ENCODE data around the gene SEMA6C.
"Not testable (repeated sequence)": the region's sequence is repeated elsewhere in the genome, so short reads cannot be mapped to it uniquely, and the experiment has no call there.

The SEMA6C gene, protein sequence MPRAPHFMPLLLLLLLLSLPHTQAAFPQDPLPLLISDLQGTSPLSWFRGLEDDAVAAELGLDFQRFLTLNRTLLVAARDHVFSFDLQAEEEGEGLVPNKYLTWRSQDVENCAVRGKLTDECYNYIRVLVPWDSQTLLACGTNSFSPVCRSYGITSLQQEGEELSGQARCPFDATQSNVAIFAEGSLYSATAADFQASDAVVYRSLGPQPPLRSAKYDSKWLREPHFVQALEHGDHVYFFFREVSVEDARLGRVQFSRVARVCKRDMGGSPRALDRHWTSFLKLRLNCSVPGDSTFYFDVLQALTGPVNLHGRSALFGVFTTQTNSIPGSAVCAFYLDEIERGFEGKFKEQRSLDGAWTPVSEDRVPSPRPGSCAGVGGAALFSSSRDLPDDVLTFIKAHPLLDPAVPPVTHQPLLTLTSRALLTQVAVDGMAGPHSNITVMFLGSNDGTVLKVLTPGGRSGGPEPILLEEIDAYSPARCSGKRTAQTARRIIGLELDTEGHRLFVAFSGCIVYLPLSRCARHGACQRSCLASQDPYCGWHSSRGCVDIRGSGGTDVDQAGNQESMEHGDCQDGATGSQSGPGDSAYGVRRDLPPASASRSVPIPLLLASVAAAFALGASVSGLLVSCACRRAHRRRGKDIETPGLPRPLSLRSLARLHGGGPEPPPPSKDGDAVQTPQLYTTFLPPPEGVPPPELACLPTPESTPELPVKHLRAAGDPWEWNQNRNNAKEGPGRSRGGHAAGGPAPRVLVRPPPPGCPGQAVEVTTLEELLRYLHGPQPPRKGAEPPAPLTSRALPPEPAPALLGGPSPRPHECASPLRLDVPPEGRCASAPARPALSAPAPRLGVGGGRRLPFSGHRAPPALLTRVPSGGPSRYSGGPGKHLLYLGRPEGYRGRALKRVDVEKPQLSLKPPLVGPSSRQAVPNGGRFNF

DNA sequence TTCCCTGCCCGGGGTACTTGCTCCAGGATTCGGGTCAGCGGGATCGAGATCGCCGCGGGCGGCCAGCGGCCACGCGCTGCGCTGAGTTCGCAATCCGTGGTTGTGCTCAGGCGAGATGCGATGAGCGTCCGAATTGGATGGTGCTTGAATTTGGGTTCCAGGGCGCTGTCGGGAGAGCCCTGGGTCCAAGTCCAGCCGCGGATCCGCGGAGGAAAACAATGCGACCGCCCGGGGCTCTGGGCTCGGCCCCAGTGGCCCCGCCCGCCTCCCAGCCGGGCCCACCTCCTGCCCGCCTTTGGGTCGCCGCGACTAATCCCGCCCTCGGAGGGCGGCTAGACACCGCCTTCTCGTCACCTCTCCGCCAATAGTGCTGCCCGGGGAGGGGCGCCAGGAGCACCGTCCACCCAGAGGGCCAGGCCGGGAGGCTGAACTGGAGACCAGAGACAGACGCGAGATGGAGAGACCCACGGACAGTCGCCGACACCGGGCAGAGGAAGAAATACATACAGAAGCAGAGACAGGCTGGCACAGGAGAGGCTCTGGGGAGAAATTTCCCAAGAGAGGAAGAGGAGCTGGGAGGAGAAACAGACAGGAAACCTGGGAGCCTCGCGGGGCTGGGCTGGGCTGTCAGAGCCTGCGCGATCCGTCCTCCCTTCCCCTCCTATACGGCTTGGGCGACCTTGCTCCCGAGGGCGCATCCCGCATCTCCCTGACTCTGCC lies at the start of gene SEMA6C:
Gene SEMA6C (minus strand): TSS at position 220 of the 720 bp plus-strand sequence. CDS start 4,010 bp downstream, outside the sequence.
- peak; percentile 95 for DNase-seq (ENCODE audit: low spot score)

DNA sequence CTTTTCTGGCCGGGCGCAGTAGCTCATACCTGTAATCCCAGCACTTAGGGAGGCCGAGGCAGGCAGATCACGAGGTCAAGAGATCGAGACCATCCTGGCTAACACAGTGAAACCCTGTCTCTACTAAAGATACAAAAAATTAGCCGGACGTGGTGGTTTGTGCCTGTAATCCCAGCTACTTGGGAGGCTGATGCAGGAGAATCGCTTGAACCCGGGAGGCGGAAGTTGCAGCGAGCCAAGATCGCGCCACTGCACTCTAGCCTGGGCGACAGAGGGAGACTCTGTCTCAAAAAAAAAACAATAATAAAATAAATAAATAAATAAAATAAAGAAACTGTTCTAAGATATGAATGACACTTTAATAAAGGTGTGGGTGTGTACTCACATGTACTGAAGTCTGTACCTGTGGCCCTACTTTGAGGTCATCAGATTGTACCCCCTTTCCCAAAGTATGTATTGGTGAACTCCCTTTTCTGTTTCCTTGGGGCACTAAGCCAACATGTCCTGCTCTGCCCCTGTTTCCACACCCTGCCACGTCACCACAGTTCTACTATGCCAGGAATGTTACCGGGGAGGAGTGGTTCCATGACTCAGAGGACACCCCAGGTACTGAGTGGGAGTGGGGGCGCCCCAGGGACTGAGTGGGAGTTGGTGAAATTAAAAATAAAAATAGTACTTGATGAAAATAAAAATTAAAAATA lies 48.6 kb upstream of the SEMA6C start:
- DNase-seq (ENCODE audit: low spot score) = not testable (repeated sequence)

DNA sequence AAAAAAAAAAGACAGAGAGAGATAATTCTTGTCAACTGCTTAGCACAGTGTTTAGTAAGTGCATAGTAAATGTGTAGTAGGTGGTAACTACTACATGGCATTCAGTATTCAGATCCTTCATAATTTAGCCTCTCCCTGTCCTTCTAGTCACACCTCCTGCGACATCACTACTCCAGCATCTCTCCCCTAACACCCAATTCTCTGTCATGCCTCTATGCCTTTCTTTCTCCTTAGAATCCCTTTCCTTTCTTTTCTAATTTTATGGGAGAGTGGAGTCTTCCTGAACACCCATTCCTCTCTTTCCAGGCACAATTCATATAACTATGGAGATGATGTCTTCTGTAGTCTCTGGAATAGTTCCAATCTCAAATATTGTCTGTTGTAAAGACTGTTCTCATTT lies 47.4 kb upstream of the SEMA6C start:
- DNase-seq (ENCODE audit: low spot score) = no peak

DNA sequence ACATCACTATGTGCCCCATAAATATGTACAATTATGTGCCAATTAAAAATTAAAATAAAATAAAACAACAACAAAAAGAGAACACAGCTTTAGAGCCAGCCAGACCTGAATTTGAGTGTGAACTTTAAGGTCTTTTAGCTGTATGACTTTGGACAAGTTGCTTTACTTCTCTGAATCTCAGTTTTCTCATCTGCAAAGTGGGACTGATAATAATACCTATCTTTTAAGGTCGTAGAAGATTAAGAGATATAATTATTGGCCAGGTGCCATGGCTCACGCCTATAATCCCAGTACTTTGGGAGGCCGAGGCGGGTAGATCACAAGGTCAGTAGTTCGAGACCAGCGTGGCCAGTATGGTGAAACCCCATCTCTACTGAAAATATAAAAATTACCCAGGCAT lies 46.9 kb upstream of the SEMA6C start:
- DNase-seq (ENCODE audit: low spot score) = no peak

DNA sequence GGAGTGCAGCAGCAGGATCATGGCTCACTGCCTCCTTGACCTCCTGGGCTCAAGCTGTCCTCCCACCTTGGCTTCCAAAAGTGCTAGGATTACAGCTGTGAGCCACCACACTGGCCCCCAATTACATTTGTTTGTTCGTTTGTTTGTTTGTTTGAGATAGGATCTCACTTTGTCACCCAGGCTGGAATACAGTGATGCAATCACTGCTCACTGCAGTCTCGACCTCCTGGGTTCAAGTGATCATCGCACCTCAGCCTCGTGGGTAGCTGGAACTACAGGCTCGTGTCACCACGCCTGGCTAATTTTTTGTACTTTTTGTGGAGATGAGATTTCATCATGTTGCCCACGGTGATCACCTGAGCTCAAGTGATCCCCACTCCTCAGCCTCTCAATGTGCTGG lies 45.6 kb upstream of the SEMA6C start:
- DNase-seq (ENCODE audit: low spot score) = no peak

DNA sequence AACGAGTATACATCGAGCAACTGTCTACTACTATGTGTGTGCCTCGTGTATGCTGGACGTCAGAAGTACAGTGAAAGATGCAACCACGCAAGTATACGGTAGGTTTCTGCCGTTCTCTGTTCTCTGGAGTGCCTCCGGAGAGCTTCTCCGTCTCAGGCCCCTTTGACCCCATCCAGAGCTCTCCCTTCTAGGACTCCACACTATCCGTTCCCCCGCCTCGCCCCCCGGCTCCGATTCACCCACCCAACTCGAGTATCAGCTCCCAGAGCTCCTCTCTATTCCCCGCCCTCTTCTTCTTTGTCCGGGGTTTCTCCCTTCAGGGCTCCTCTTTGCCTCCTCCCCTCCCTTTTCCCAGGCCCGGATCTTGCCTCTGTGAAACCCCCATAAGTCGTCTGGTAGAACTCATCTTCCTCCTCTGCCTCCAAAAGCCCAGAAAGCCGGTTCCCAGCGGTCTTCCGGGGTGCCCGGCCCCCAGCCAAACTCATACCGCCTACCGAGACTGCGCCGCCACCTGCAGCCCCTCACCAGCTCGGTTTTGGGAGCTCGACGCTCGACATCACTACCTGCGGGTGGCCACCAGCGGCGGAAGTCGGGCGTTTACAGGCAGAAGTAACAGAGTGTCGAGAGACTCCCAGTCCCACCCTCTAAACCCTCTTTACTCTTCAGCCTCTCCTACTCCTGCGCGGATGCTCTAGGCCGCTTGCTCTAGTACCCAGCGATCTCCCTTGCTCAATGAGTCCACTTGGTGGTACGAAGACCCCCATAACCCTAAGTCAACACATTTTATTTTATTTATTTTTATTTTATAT lies 43.4 kb upstream of the SEMA6C start, which contains the start of gene VPS72:
Gene VPS72 (minus strand): TSS at position 561 of the 809 bp plus-strand sequence. CDS start 76 bp downstream, at position 485.
- peak; percentile 89 for DNase-seq (ENCODE audit: low spot score)

DNA sequence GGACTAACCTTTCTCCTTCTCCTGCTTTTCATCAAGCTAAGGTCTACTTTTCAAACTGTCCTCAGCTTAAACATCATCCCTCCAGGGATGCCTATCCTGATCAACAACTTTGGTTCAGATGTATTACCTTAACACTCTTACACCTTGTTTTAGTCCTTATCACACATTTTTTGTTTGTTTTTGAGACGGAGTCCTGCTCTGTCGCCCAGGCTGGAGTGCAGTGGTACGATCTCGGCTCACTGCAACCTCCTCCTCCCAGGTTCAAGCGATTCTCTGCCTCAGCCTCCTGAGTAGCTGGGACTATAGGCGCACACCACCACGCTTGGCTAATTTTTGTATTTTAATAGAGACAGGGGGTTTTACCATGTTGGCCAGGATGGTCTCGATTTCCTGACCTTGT lies 42.2 kb upstream of the SEMA6C start:
- DNase-seq (ENCODE audit: low spot score) = not testable (repeated sequence)

DNA sequence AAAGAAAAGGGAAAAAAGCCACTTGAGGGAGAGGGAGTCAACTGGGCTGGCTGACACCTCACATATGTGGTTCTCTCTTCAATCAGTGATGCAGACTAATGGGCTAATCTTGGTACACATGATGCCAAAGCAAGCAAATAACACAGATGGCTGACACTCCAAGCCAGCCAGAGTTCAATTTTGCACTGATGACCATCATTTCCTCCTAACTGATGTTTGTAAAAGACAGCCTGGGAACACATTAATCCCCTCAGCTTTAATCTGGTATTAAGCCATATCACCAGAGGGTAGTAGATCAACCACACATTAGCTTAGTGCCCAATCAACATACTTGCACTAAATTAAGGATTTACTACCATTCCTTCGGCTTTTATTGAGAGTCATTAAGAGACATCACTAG lies 40.8 kb upstream of the SEMA6C start:
- DNase-seq (ENCODE audit: low spot score) = no peak

DNA sequence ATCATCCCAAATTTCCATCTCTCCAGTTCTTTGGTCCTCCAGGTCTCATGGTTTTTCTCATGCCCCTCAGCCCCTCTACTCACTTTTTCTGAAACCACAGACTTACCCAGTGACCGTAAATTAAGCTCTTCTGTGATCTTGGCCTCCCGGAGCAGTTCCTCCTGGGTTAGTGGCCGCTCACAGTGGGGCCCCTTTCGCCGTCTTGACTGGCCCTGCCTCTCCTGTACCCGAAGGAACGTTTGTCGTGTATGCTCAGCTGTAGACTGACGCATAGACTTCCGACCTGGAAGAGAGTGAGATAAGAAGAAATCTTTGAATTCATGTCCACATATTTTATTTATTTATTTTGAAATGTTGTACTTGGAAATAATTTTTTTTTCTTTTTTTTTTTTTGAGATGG lies 37.8 kb upstream of the SEMA6C start:
- no peak for DNase-seq (ENCODE audit: low spot score)

DNA sequence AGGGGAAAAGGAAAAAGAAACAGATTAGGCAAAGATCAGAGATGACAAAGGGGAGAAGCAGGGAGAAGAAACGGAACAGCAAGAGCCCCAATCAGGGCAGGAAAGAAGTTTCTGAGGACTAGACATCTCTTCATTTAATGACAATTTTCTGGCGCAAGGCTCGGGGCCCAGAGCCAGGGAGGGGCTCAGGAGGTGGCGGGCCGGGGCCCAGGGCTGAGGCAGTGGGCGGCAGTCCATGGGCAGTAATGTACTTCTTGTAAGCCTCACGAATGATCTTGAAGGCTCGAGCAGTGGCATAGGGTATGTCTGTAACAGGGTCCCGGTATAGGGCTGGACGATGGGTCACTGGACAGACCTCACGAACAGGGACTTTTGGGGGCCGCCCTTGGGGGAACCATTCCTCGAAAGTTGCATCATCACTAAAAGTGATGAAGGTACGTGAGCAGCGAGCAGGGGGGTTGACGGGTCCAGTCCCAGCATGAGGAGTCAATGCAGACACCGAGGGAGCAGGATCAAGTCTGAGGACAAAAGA lies 30.1 kb upstream of the SEMA6C start:
- no peak for DNase-seq (ENCODE audit: low spot score)

DNA sequence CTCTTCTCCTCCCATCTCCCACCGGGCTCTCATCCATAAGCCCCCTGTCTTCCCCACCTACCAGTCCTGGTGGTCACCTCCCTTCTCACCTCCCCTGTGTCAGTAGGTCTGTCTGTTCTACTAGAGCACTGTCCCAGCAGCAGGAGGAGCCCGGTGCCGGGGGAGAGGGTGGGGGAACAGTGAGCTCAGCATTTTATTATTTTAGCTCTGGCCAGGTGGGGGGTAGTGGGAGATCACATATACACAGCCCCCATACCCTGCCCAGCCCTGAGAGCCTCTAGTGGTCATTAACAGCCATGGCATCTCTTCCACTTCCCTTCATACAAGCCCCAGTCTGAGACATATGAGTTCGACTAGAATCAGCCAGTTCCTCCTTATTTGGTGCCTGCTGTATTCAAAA lies 29.4 kb upstream of the SEMA6C start, which contains the start of gene TMOD4:
Gene TMOD4 (minus strand): TSS at position 119 of the 400 bp plus-strand sequence. CDS start 1,106 bp downstream, outside the sequence.
- DNase-seq (ENCODE audit: low spot score) = no peak

DNA sequence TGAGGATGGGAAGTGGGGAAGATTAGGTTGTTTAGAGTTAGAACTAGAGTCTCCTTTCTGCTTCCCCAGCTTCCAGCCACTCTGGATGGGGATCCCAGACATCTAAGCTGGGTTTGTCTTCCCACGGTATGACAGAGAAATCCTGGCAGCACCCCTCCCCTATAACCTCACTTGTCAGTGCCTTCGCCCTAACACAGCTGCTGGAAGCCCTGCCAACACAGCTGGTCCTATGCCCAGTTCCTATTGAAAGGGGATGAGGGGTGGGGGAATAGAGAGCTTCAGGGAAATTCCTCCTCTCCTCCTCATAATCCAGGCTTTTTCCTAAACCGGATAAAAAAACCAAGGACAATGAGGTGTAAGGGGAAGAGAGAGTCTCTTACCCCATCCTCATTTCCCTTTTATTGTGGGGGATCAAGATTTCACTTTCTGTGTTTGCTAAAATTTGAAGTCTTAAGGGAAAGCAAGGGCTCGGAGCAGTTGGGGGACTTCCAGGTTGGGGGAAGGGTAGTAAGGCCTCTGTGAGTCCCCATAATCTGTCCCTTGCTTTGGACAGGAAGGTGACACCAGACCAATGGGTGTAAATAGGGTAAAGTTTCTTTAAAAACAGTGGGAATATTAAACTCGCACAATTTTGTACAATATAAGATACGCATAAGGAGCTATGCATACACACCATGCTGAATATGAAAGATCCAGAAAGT lies 28.8 kb upstream of the SEMA6C start:
- DNase-seq (ENCODE audit: low spot score) = no peak

DNA sequence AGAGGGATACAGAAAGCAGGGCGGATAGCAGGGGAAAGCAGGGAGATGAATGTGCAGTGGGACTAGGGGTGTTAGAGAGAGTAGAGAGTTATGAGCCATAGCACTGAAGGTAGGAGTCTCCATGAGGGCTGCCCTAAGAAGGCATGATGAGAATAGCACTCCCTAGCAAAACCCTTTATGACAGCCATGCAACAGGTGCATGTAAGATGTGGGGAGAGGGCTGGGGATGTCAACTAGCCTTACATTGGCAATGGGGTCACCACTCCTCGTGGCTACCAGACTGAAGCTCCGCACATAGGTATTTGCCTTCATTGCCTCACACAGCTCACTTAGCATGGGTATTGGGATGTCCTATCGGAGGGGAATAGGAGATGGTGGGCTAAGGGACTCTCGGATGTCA lies 24.8 kb upstream of the SEMA6C start:
- DNase-seq (ENCODE audit: low spot score) = no peak

DNA sequence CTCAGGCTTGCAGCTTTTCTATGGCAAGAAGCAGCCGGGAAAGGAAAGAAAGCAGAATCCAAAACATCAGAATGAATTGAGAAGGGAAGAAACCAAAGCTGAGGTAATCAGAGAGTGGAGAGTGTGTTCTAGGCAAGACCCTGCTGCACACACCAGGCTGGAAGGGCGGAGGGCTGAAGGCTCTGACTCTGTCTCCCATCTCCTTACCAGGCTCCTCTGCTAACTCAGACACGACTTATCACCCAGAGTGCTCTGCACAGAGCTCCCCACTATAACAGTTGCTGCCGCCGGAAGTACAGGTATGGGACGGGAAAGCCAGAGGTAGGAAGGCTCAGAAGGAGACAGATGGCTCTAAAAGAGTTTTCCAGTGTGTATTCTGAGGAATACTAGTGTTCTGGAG lies 20.7 kb upstream of the SEMA6C start:
- no peak for DNase-seq (ENCODE audit: low spot score)

DNA sequence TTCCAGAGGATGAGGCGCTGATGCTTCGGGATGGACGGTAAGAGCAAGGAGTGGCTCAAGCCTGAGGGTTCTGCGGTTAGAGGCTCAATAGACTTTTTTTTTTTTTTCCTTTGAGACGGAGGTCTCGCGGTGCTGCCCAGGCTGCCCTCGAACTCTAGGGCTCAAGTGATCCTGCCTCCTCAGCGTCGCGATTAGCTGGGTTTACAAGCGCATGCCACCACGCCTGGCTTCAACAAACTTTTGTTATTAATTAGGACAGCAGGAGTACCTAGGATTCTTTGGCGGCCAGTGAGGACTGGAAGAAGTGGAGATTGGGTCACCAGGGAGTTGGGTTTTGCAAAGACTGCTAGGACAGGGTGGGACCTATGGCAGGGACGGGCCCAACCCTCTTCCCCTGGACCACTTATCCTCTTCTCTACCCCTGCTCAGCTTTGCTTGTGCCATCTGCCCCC lies 20.1 kb upstream of the SEMA6C start:
- DNase-seq (ENCODE audit: low spot score) = no peak

DNA sequence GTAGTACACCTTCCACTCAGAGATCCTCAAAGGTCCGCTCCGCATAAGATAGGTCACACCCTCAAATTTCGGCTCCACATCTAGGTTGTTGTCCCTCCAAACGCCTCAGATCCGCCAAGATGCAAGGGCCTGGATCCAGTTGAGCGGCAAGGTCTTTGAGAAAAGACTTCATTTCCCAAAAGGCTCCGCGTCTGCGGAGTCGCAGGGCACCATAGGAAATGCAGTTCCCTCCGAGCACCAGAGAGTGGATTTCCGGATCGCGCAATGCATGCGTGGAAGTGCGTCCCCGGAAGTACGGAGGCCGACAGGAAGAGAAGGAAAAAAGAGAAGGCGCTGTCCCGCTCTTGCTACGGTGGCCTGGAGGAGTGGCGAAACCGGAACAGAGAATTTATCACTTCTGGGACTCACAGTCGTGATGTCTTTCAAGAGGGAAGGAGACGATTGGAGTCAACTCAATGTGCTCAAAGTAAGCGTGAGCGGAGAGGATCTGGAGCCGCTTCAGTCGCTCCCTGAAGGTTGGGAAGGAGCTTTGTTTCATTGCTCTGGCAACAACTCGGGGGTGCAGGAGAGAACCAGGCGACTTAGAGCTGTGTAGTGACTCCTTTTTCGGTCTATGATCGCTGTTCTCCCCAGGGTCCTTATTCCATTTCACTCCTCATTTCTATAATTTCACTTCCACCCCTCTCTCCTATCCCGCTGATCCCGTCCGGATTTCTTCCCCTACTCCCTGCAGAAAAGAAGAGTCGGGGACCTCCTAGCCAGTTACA lies 19.5 kb upstream of the SEMA6C start, which contains the start of the genes LYSMD1 and SCNM1:
Gene LYSMD1 (minus strand): TSS at position 165 of the 767 bp plus-strand sequence. CDS start 644 bp downstream, outside the sequence.
Gene SCNM1 (plus strand): TSS at position 407 of the 767 bp plus-strand sequence. CDS start 9 bp downstream, at position 416.
- peak; percentile 97 for DNase-seq (ENCODE audit: low spot score)

DNA sequence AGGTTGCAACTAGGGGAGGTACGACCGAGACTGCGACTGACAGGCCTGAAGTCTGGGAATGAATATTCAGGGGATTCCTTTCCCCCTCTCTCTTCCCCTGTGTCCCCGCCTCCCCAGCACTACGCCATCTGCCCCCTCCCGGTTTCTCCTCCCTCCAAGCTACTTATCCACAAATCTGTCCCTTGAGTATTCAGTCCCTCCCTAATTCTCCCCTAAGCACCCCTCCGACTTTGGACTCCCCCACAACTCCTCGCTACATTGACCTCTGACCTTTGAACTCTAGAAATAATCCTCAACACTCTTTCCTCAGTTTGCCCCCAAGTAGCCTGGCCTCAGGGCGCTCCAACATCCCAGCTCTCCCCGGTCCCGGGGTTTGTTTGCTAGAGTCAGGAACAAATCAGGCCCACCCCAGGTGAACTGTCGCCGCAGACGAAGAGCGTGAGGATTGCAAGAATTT lies 18.9 kb upstream of the SEMA6C start:
- peak; percentile 75 for DNase-seq (ENCODE audit: low spot score)

DNA sequence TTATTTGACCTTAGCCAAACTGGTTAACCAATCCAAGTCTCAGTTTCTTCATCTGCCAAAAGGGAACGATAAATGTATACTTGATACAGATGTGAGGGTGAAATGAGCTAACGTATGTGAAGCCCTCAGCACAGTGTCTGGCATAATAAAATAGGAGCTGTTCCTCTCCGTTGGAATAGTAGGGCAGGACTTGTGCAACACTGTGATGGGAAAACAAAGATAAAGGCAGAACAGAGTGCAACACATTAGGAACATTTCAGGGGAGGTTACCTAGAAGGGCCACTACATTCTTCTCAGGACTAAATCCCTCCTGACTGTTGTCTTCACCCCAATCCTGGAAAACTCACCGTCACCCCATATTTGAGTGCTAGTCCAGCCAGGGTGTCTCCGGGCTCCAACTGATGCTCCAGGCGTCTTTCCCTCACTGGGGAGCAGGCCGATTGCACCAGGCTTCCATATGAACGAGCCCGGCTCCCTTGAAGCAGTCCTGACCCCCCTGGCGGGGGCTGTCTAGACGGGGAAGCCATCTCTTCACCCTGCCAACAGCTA lies 18.4 kb upstream of the SEMA6C start:
- no peak for DNase-seq (ENCODE audit: low spot score)

All from ecto neural progenitor cell (in vitro differentiated cells).